Epithelial cell of esophagus (primary cell): ENCODE results near the gene JAKMIP3.

Source experiments
- DNase-seq: peaks from one replicate; pipeline ENCODE4 v3.0.0; 2010; ENCODE audit warnings: low read depth
- H3K4me3 ChIP-seq: 2 replicates; pipeline ENCODE4 v1.5.1; 2011; ENCODE audit warnings: mild to moderate bottlenecking, low read length, control low read depth
- TF ChIP-seq, protein P1 (sequence below): IDR thresholded peaks from 2 replicates; pipeline ENCODE4 v1.5.1; 2011; ENCODE audit warnings: low read depth, mild to moderate bottlenecking, low read length, control low read depth, inconsistent platforms; ENCODE audit not compliant: insufficient read depth; ENCODE audit errors: missing control alignments

Gene JAKMIP3

DNA sequence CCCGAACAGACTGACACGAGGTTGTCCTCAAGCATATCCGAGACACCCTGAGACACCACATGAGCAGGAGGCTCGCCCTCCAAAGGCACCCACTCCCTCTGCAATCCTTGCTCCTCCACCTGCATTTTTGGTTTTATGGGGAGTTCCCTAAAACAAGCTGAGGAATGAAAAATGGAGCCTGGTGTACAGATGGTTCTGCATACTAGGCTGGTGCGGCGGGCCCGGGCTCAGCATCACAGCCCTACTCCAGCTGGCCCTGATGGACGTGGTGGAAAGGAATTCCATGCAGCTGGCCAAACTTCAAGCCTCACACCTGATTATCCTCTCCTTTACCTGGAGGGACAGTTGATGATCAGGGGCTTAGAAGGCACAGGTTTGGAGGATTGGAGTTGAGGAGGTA, 30.3 kb upstream of the JAKMIP3 start:
- no peak overlapping the region for H3K4me3 ChIP-seq
- TF ChIP-seq, protein P1, sequence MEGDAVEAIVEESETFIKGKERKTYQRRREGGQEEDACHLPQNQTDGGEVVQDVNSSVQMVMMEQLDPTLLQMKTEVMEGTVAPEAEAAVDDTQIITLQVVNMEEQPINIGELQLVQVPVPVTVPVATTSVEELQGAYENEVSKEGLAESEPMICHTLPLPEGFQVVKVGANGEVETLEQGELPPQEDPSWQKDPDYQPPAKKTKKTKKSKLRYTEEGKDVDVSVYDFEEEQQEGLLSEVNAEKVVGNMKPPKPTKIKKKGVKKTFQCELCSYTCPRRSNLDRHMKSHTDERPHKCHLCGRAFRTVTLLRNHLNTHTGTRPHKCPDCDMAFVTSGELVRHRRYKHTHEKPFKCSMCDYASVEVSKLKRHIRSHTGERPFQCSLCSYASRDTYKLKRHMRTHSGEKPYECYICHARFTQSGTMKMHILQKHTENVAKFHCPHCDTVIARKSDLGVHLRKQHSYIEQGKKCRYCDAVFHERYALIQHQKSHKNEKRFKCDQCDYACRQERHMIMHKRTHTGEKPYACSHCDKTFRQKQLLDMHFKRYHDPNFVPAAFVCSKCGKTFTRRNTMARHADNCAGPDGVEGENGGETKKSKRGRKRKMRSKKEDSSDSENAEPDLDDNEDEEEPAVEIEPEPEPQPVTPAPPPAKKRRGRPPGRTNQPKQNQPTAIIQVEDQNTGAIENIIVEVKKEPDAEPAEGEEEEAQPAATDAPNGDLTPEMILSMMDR, result no peak
- DNase-seq, result no peak

DNA sequence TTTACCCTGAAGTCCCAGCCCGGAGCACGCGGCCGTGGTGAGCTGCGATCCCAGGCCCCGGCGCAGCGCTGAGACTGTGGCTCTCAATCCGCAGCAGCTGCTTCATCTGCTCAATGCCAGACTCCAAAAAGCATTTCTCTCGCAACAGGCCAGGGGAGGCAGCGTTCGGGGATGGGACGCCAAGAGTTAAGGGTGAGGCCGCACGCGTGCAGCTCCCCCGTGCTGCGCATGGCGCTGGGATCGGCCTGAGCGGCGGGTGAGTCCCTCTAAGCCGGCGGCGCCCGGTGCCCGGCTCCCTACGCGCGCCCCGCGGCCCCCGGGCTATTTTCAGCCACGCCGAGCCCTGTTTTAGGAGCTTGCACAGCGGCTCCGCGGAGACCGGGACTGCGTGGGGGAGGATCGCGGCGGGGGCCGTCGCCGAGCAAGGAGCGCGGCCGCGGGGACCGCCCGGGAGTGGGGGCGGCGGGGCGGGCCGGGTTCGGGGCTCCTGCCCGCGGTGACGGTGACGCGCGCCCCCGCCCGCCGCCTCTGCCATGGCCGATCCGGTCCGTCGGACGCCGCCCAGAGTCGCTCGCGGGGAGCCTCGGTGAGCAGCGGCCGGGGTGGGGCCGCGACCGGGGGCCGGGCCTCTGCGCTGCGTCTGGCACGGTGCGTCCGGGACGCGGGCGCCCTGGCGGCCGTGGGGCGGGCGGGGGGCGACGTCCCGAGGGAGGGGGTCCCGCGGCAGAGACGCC, 29.4 kb upstream of the JAKMIP3 start:
- peak; percentile 24 for DNase-seq
- H3K4me3 ChIP-seq, result peak overlapping the region; percentile 24

GRCh38 chr10:132036887-132037675, 28.7 kb upstream of the JAKMIP3 start:
- TF ChIP-seq, protein P1, result no peak
- peak; percentile 27 for DNase-seq
- H3K4me3 ChIP-seq, result peak overlapping the region; percentile 13

More for the DNA sequence above, 29.4 kb upstream of the JAKMIP3 start:
- TF ChIP-seq, protein P1, result no peak

DNA sequence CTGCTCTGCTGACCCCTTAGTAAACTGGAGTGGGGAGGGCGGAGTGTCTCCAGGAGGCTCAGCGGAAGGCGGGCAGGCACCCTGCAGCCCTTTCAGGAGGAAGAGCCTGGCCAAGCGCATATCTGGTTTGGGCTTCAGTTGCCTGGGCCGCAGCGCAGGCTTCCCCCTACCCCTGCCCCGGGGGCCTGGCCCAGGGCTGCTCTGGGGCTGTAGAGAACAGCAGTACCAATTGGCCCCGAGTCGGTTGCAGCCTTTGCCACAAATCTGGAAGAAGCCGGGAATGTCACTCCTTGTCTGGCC, 28.1 kb upstream of the JAKMIP3 start:
- no peak for DNase-seq
- no peak overlapping the region for H3K4me3 ChIP-seq
- TF ChIP-seq, protein P1, result no peak

DNA sequence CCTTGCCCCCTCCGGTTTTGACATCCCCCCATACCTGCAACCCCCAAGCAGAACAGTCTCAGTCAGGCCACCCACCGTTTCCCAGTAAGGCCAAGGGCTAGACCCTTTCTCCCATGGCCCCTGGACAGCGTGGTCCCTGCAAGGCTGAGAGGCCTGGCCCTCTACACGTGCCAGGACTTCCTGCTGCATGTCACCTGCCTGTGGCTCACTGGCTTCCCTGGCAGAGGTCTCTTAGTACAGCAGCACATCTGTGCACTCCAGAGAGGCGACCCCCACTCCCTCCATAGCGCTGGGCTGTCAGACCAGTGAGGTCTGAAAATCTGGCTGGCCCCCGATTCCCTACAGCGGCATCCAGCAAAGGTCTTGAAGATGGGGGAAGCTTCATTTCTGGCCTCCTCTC, 26.4 kb upstream of the JAKMIP3 start:
- no peak overlapping the region for H3K4me3 ChIP-seq
- no peak for DNase-seq
- TF ChIP-seq, protein P1, result no peak

GRCh38 chr10:132040046-132040445, 25.7 kb upstream of the JAKMIP3 start:
- no peak overlapping the region for H3K4me3 ChIP-seq
- TF ChIP-seq, protein P1, result no peak
- no peak for DNase-seq
